ENCODE measurements around the gene LCN6.

- no peak for TF ChIP-seq TCF7L2 (IDR thresholded peaks at IDR 0.05; ENCODE audit: low read depth, low read length)
- no peak for TF ChIP-seq FOS (IDR thresholded peaks at IDR 0.05; ENCODE audit: extremely low read depth, insufficient read length)
- TF ChIP-seq BMI1 (IDR thresholded peaks at IDR 0.05; ENCODE audit: low read length): no peak
- TF ChIP-seq GABPA (tag; conservative IDR thresholded peaks at IDR 0.05; ENCODE audit: low read depth): no peak
- TF ChIP-seq CHD7 (IDR thresholded peaks at IDR 0.05; ENCODE audit: low read depth, low read length): no peak
- TF ChIP-seq CTCF (IDR thresholded peaks at IDR 0.05 in 2 of 3, conservative IDR thresholded peaks at IDR 0.05 in 1 of 3; ENCODE audit: insufficient read depth in 2 of 3, low read depth in 1 of 3, low read length in 3 of 3): no peak
- TF ChIP-seq TEAD2 (tag; IDR thresholded peaks at IDR 0.05): no peak
- peak; percentile 16 for TF ChIP-seq TAF1 (IDR thresholded peaks at IDR 0.05; ENCODE audit: control insufficient read depth, extremely low read depth, insufficient read depth, low read length, severe bottlenecking)
Measured at GRCh38 chr9:136711751-136712689, 36.3 kb downstream of the LCN6 start, which contains the start of gene DIPK1B.

Measured in K562 (cell line).